ENCODE results near the gene ATAD2B.

Gene ATAD2B

GRCh38 chr2:23934259-23934658 lies 7.3 kb upstream of the ATAD2B start:
- Histone ChIP-seq H3K27ac (ENCODE audit: low read length) (no peak overlapping the region), H3K9me3 (ENCODE audit: insufficient read depth, low read length) (no peaks in the 10 kb centered on the region), H4K20me1 (ENCODE audit: insufficient read depth, low read length) (no peaks in the 10 kb centered on the region), H3K4me1 (ENCODE audit: low read length) (peaks cover 2% of the 10 kb centered on the region; the same call in 1 of the 2 replicates), H3K4me2 (ENCODE audit: low read length) (no peak overlapping the region), H3K36me3 (replicated peaks; ENCODE audit: low read depth, low read length) (no peaks in the 10 kb centered on the region), H3K79me2 (ENCODE audit: low read length) (no peaks in the 10 kb centered on the region), H3K4me3 (ENCODE audit: low read length) (no peak overlapping the region), H2AFZ (ENCODE audit: low read depth, low read length) (no peak overlapping the region), H3K27me3 (ENCODE audit: low read depth, low read length) (peaks cover 6% of the 10 kb centered on the region; the same call in 1 of the 2 replicates), H3K9ac (ENCODE audit: low read length) (no peak overlapping the region)
- TF ChIP-seq CTCF (IDR thresholded peaks at IDR 0.05; ENCODE audit: low read depth, low read length): no peak

- peak overlapping the region; percentile 47 for H2AFZ ChIP-seq (ENCODE audit: low read depth, low read length)
- peaks cover 42% of the 10 kb centered on the region for H4K20me1 ChIP-seq (ENCODE audit: insufficient read depth, low read length)
Measured at GRCh38 chr2:23926290-23926749, 603 bp downstream of the ATAD2B start.

GRCh38 chr2:23925702-23926289 lies 1.1 kb downstream of the ATAD2B start:
- Histone ChIP-seq H3K27ac (ENCODE audit: low read length) (peak overlapping the region; percentile 75), H4K20me1 (ENCODE audit: insufficient read depth, low read length) (peaks cover 45% of the 10 kb centered on the region), H3K4me1 (ENCODE audit: low read length) (peaks cover 15% of the 10 kb centered on the region), H3K4me3 (ENCODE audit: low read length) (peak overlapping the region; percentile 92), H3K36me3 (replicated peaks; ENCODE audit: low read depth, low read length) (no peaks in the 10 kb centered on the region), H3K27me3 (ENCODE audit: low read depth, low read length) (peaks cover 19% of the 10 kb centered on the region), H3K4me2 (ENCODE audit: low read length) (peak overlapping the region; percentile 93), H3K79me2 (ENCODE audit: low read length) (peaks cover 44% of the 10 kb centered on the region), H3K9ac (ENCODE audit: low read length) (peak overlapping the region; percentile 95), H3K9me3 (ENCODE audit: insufficient read depth, low read length) (no peaks in the 10 kb centered on the region), H2AFZ (ENCODE audit: low read depth, low read length) (no peak overlapping the region)
- TF ChIP-seq CTCF (IDR thresholded peaks at IDR 0.05; ENCODE audit: low read depth, low read length): no peak
- TF ChIP-seq EZH2phosphoT487 (IDR thresholded peaks at IDR 0.05; ENCODE audit: low read depth): peak; percentile 51; the same call in 1 of the 2 replicates

More at GRCh38 chr2:23926290-23926749, 603 bp downstream of the ATAD2B start:
- H3K9ac ChIP-seq (ENCODE audit: low read length): peak overlapping the region; percentile 95
- TF ChIP-seq CTCF (IDR thresholded peaks at IDR 0.05; ENCODE audit: low read depth, low read length) (no peak), EZH2phosphoT487 (IDR thresholded peaks at IDR 0.05; ENCODE audit: low read depth) (no peak; the same call in 1 of the 2 replicates)
- H3K4me1 ChIP-seq (ENCODE audit: low read length): peaks cover 15% of the 10 kb centered on the region
- H3K27ac ChIP-seq (ENCODE audit: low read length): peak overlapping the region; percentile 75
- no peaks in the 10 kb centered on the region for H3K9me3 ChIP-seq (ENCODE audit: insufficient read depth, low read length)
- peak overlapping the region; percentile 92 for H3K4me3 ChIP-seq (ENCODE audit: low read length)
- H3K27me3 ChIP-seq (ENCODE audit: low read depth, low read length): peaks cover 19% of the 10 kb centered on the region
- peak overlapping the region; percentile 93 for H3K4me2 ChIP-seq (ENCODE audit: low read length)
- no peaks in the 10 kb centered on the region for H3K36me3 ChIP-seq (replicated peaks; ENCODE audit: low read depth, low read length)
- peaks cover 41% of the 10 kb centered on the region for H3K79me2 ChIP-seq (ENCODE audit: low read length)

GRCh38 chr2:23924589-23925359 lies 2.1 kb downstream of the ATAD2B start:
- H3K4me1 ChIP-seq (ENCODE audit: low read length): peaks cover 15% of the 10 kb centered on the region
- H2AFZ ChIP-seq (ENCODE audit: low read depth, low read length): no peak overlapping the region
- H3K9me3 ChIP-seq (ENCODE audit: insufficient read depth, low read length): no peaks in the 10 kb centered on the region
- no peak overlapping the region for H3K27ac ChIP-seq (ENCODE audit: low read length)
- TF ChIP-seq CTCF (IDR thresholded peaks at IDR 0.05; ENCODE audit: low read depth, low read length): no peak
- no peak for TF ChIP-seq EZH2phosphoT487 (IDR thresholded peaks at IDR 0.05; ENCODE audit: low read depth)
- peak overlapping the region; percentile 92 for H3K4me3 ChIP-seq (ENCODE audit: low read length)
- no peak overlapping the region for H3K9ac ChIP-seq (ENCODE audit: low read length)
- peaks cover 54% of the 10 kb centered on the region for H3K79me2 ChIP-seq (ENCODE audit: low read length)
- H3K27me3 ChIP-seq (ENCODE audit: low read depth, low read length): peaks cover 19% of the 10 kb centered on the region
- peak overlapping the region; percentile 93 for H3K4me2 ChIP-seq (ENCODE audit: low read length)
- H4K20me1 ChIP-seq (ENCODE audit: insufficient read depth, low read length): peaks cover 54% of the 10 kb centered on the region
- H3K36me3 ChIP-seq (replicated peaks; ENCODE audit: low read depth, low read length): no peaks in the 10 kb centered on the region
